ENCODE results near the gene LGALS14. TPM values are rescaled to one million over a fixed set of nuclear protein-coding genes. Genes with fewer than 3 reads are reported as not detected.
"Not testable (repeated sequence)": the region's sequence is repeated elsewhere in the genome, so short reads cannot be mapped to it uniquely, and the experiment has no call there.

The LGALS14 gene
- total RNA-seq, 1 donor from 2014 or later = not detected

DNA sequence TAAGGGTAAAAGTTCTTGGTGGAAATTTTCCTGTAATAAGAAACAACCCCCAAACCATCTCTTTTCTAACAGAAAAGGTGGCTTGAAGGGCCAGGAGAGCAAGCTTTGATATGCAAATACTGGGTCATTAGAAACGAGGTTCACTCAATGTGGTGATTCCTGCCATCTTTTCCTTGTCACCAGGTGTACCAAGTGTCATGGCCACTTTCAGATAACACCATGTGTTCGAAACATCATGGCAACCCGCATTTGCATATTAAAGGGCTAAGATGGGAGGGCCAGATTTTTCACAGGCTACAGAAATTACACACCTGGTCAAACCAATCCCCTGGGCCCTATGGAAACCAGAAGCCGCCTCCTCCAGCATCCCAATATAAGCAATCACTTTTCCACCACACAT is 33.3 kb upstream of the LGALS14 start:
- Mint-ChIP-seq H3K36me3 (ENCODE audit: unreplicated experiment) (peaks cover 8% of the 10 kb centered on the region), H3K27me3 (ENCODE audit: unreplicated experiment) (peaks cover 2% of the 10 kb centered on the region)
- no peak for DNase-seq

DNA sequence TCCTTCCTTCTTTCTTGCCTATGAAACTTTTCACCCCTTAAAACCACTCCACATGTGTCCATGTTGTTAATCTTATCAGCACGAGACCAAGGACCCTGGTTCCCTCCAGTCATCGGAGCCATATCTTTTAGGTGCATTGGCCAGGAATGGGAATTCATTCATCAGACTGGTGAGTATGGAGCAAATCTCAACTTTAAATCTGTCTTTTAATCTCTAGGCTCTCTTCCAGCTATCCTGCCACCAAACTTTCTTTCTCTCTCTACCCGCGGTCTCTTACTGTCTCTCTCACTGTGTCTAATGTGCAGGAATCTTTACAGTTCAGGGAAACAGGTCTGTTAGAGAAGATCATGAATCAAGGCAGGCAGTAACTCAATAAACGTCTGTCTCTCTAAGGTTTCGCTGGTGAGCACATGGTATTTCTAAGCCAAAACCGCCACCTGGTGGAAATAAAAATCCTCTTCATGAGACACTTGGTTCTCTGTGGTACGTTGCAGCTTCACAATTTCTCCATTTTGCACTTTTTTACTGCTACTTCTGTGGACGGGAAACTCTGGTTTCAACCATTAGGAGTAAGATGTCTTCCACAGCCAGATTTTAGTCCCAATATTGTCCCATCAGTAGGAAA is 32.4 kb upstream of the LGALS14 start:
- Mint-ChIP-seq H3K36me3 (ENCODE audit: unreplicated experiment) (peaks cover under 1% of the 10 kb centered on the region), H3K4me3 (ENCODE audit: unreplicated experiment) (no peak overlapping the region), H3K27me3 (ENCODE audit: unreplicated experiment) (peaks cover 2% of the 10 kb centered on the region), H3K9me3 (ENCODE audit: unreplicated experiment) (no peaks in the 10 kb centered on the region), H3K27ac (ENCODE audit: unreplicated experiment) (no peak overlapping the region), H3K4me1 (ENCODE audit: low read depth, unreplicated experiment) (peaks cover 1% of the 10 kb centered on the region)
- TF ChIP-seq, protein P1, sequence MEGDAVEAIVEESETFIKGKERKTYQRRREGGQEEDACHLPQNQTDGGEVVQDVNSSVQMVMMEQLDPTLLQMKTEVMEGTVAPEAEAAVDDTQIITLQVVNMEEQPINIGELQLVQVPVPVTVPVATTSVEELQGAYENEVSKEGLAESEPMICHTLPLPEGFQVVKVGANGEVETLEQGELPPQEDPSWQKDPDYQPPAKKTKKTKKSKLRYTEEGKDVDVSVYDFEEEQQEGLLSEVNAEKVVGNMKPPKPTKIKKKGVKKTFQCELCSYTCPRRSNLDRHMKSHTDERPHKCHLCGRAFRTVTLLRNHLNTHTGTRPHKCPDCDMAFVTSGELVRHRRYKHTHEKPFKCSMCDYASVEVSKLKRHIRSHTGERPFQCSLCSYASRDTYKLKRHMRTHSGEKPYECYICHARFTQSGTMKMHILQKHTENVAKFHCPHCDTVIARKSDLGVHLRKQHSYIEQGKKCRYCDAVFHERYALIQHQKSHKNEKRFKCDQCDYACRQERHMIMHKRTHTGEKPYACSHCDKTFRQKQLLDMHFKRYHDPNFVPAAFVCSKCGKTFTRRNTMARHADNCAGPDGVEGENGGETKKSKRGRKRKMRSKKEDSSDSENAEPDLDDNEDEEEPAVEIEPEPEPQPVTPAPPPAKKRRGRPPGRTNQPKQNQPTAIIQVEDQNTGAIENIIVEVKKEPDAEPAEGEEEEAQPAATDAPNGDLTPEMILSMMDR (IDR thresholded peaks at IDR 0.05; ENCODE audit: partially characterized antibody, unreplicated experiment) = peak; percentile 60
- DNase-seq = no peak

More for the DNA sequence above, 33.3 kb upstream of the LGALS14 start:
- Mint-ChIP-seq H3K4me3 (ENCODE audit: unreplicated experiment) (no peak overlapping the region), H3K27ac (ENCODE audit: unreplicated experiment) (no peak overlapping the region), H3K9me3 (ENCODE audit: unreplicated experiment) (no peaks in the 10 kb centered on the region), H3K4me1 (ENCODE audit: low read depth, unreplicated experiment) (peaks cover 1% of the 10 kb centered on the region)
- TF ChIP-seq, protein P1 (IDR thresholded peaks at IDR 0.05; ENCODE audit: partially characterized antibody, unreplicated experiment) = no peak

DNA sequence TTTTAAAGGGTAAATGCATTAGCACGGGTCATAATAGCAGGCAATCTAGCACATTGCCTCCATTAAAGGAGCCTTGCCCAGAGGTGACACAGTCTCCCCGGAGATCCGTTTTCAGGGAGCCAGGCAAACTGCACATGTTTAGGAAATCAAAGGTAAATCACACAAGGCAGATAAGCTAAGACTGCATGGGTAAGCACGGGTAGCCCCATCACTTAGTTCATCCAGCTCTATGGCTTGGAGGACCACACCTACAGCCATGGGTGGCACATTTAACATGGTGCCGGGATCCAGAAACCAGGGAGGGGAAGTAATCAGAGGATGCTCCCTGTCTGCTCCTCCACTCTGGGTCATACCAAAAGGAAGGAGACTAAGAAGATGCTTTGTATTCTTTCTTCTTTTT is 31.8 kb upstream of the LGALS14 start:
- H3K27me3 Mint-ChIP-seq (ENCODE audit: unreplicated experiment) = peaks cover 2% of the 10 kb centered on the region
- peaks cover 1% of the 10 kb centered on the region for H3K4me1 Mint-ChIP-seq (ENCODE audit: low read depth, unreplicated experiment)

DNA sequence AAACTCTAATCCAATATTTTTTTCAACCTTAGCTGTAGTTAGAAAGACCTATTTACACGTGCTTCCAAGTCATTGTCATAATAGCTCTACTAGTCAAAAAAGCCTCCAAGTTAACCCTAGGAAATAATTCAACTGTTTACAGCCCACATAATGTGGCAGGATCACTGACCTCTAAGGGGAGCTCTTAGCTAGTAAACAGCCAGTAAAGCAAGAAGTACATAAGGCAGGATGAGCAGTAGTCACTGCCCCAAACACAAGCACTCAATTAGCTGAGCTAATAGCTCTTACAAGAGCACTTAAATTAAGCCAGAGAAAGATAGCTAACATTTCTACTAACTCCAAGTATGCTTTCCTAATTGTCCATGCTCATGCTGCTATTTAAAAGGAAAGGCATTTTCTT is 30.4 kb upstream of the LGALS14 start:
- H3K27ac Mint-ChIP-seq (ENCODE audit: unreplicated experiment); H3K27me3 Mint-ChIP-seq (ENCODE audit: unreplicated experiment); H3K9me3 Mint-ChIP-seq (ENCODE audit: unreplicated experiment); H3K36me3 Mint-ChIP-seq (ENCODE audit: unreplicated experiment); H3K4me1 Mint-ChIP-seq (ENCODE audit: low read depth, unreplicated experiment); DNase-seq; H3K4me3 Mint-ChIP-seq (ENCODE audit: unreplicated experiment): not testable (repeated sequence)

More for the DNA sequence above, 31.8 kb upstream of the LGALS14 start:
- Mint-ChIP-seq H3K9me3 (ENCODE audit: unreplicated experiment) (no peaks in the 10 kb centered on the region), H3K4me3 (ENCODE audit: unreplicated experiment) (no peak overlapping the region), H3K27ac (ENCODE audit: unreplicated experiment) (no peak overlapping the region), H3K36me3 (ENCODE audit: unreplicated experiment) (no peaks in the 10 kb centered on the region)
- TF ChIP-seq, protein P1 (IDR thresholded peaks at IDR 0.05; ENCODE audit: partially characterized antibody, unreplicated experiment) = no peak
- DNase-seq = no peak

DNA sequence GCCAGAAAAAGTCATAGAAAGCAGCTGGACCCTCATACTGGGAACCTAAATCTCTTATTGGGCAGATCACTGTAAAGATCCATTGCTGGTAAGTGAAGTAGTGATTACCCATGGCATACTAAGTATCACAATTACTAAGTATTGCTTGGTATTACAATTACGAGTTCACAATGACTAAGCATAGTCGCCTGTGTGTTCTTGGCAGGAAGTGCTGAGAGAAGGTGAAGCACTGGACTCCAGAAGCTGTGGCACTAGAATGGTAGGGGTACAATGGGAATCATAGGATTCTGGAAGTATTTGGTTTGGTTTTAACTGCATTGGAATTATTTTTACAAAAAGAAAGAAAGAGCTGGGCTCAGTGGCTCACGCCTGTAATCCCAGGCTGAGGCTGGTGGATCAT is 28.3 kb upstream of the LGALS14 start:
- Mint-ChIP-seq H3K9me3 (ENCODE audit: unreplicated experiment) (no peaks in the 10 kb centered on the region), H3K36me3 (ENCODE audit: unreplicated experiment) (no peaks in the 10 kb centered on the region), H3K27me3 (ENCODE audit: unreplicated experiment) (no peaks in the 10 kb centered on the region), H3K27ac (ENCODE audit: unreplicated experiment) (no peak overlapping the region), H3K4me1 (ENCODE audit: low read depth, unreplicated experiment) (peaks cover 1% of the 10 kb centered on the region), H3K4me3 (ENCODE audit: unreplicated experiment) (no peak overlapping the region)
- TF ChIP-seq, protein P1 (IDR thresholded peaks at IDR 0.05; ENCODE audit: partially characterized antibody, unreplicated experiment) = no peak
- no peak for DNase-seq

Measured in glutamatergic neuron (in vitro differentiated cells).